ENCODE data around the gene PGR. TPM values are rescaled to one million over a fixed set of nuclear protein-coding genes. Genes with fewer than 3 reads are reported as not detected.

The PGR gene
- total RNA-seq, 4 donors from 2014 or later, result 6.3 to 13.4 (median 9.4) TPM

- Histone ChIP-seq H3K4me3 (no peak overlapping the region), H3K36me3 (no peaks in the 10 kb centered on the region), H3K27ac (replicated peaks in 1 of 4) (no peak overlapping the region), H3K27me3 (no peaks in the 10 kb centered on the region), H3K4me1 (no peaks in the 10 kb centered on the region), H3K9me3 (no peaks in the 10 kb centered on the region)
- TF ChIP-seq POLR2AphosphoS5 (IDR thresholded peaks at IDR 0.05) (no peak), CTCF (IDR thresholded peaks at IDR 0.05) (no peak), POLR2A (IDR thresholded peaks at IDR 0.05; ENCODE audit: low read depth) (no peak), EP300 (IDR thresholded peaks at IDR 0.05) (no peak)
- 52% methylated on average over 2 of the region's 2 CpGs for WGBS
- intact Hi-C loops (cut with DNase I), result no loop called here
- DNase-seq (ENCODE audit: extremely low spot score), result no peak
Measured at GRCh38 chr11:101061606-101062005, 68.0 kb downstream of the PGR start.

DNA sequence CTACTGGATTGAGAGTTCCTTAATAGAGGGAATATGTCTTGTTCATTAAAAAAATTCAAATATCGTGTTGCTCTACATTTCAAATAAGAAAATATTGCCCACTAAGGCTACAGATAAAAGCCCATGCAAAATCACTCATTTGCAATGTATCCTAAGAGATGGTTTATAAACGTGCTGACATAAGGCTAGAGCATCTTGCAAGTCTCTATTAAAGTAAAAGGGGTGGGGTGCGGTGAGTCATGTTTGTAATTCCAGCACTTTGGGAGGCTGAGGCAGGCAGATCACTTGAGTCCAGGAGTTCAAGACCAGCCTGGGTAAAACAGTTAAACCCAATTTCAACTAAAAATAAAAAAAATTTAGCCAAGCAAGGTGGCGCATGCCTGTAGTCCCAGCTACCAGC is 70.3 kb downstream of the PGR start:
- 79% methylated on average over 4 of the region's 4 CpGs for WGBS
- TF ChIP-seq EP300 (IDR thresholded peaks at IDR 0.05), result no peak
- no peak for TF ChIP-seq POLR2AphosphoS5 (IDR thresholded peaks at IDR 0.05)
- no peak for TF ChIP-seq CTCF (IDR thresholded peaks at IDR 0.05)
- TF ChIP-seq POLR2A (IDR thresholded peaks at IDR 0.05; ENCODE audit: low read depth), result no peak
- Histone ChIP-seq H3K27ac (replicated peaks in 1 of 4) (no peak overlapping the region), H3K9me3 (no peaks in the 10 kb centered on the region), H3K27me3 (no peaks in the 10 kb centered on the region), H3K4me1 (no peaks in the 10 kb centered on the region), H3K36me3 (no peaks in the 10 kb centered on the region), H3K4me3 (no peak overlapping the region)
- intact Hi-C loops (cut with DNase I), result no loop called here
- DNase-seq (ENCODE audit: extremely low spot score), result no peak

DNA sequence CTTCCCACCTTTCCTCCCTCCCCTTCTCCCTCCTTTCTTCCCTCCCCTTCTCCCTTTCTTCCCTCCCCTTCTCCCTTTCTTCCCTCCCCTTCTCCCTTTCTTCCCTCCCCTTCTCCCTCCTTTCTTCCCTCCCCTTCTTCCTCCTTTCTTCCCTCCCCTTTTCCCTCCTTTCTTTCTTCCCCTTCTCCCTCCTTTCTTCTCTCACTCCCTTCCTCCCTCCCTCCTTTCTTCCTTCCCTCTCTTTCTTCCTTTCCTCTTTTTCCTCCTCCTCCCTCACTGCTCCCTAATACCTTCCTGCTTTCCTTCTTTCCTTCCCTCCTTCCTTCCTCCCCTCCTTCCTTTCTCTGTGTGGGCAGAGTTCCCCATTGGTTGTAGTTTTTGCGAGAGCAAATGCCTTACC is 76.1 kb downstream of the PGR start:
- Histone ChIP-seq H3K27me3 (no peaks in the 10 kb centered on the region), H3K9me3 (no peaks in the 10 kb centered on the region), H3K4me3 (no peak overlapping the region), H3K36me3 (peaks cover 0 to under 1% (median 0%) of the 10 kb centered on the region in 4 donors), H3K27ac (replicated peaks in 1 of 4) (no peak overlapping the region), H3K4me1 (no peaks in the 10 kb centered on the region)
- intact Hi-C loops (cut with DNase I), result no loop called here
- no peak for DNase-seq (ENCODE audit: extremely low spot score)
- TF ChIP-seq EP300 (IDR thresholded peaks at IDR 0.05), result no peak
- TF ChIP-seq POLR2AphosphoS5 (IDR thresholded peaks at IDR 0.05), result no peak
- no peak for TF ChIP-seq CTCF (IDR thresholded peaks at IDR 0.05)
- no peak for TF ChIP-seq POLR2A (IDR thresholded peaks at IDR 0.05; ENCODE audit: low read depth)
- WGBS, result 96% methylated on average over 1 of the region's 1 CpG

- no peaks in the 10 kb centered on the region for H3K9me3 ChIP-seq
- intact Hi-C loops (cut with DNase I), result no loop called here
- no peak overlapping the region for H3K27ac ChIP-seq (replicated peaks in 1 of 4)
- 92% methylated on average over 2 of the region's 2 CpGs for WGBS
- peaks cover 0 to 9% (median 0%) of the 10 kb centered on the region in 4 donors for H3K36me3 ChIP-seq
- no peaks in the 10 kb centered on the region for H3K27me3 ChIP-seq
- TF ChIP-seq POLR2AphosphoS5 (IDR thresholded peaks at IDR 0.05), result no peak
- no peak for TF ChIP-seq POLR2A (IDR thresholded peaks at IDR 0.05; ENCODE audit: low read depth)
- no peak for TF ChIP-seq EP300 (IDR thresholded peaks at IDR 0.05)
- no peak for TF ChIP-seq CTCF (IDR thresholded peaks at IDR 0.05)
- DNase-seq (ENCODE audit: extremely low spot score), result no peak
- H3K4me3 ChIP-seq, result no peak overlapping the region
- H3K4me1 ChIP-seq, result no peaks in the 10 kb centered on the region
Measured at GRCh38 chr11:101051677-101052076, 77.9 kb downstream of the PGR start.

GRCh38 chr11:101049813-101050212 is 79.8 kb downstream of the PGR start:
- Histone ChIP-seq H3K4me1 (no peaks in the 10 kb centered on the region), H3K36me3 (peaks cover 0 to 9% (median 0%) of the 10 kb centered on the region in 4 donors), H3K9me3 (no peaks in the 10 kb centered on the region), H3K27ac (replicated peaks in 1 of 4) (no peak overlapping the region), H3K27me3 (no peaks in the 10 kb centered on the region), H3K4me3 (no peak overlapping the region)
- no peak for DNase-seq (ENCODE audit: extremely low spot score)
- TF ChIP-seq CTCF (IDR thresholded peaks at IDR 0.05) (no peak), POLR2AphosphoS5 (IDR thresholded peaks at IDR 0.05) (no peak), EP300 (IDR thresholded peaks at IDR 0.05) (no peak), POLR2A (IDR thresholded peaks at IDR 0.05; ENCODE audit: low read depth) (no peak)
- intact Hi-C loops (cut with DNase I), result no loop called here
- 83% methylated on average over 2 of the region's 2 CpGs for WGBS

Data from esophagus muscularis mucosa (tissue), 4 donors.